Kidney (tissue), 14 donors: ENCODE measurements around the gene CCBE1. TPM values are rescaled to one million over a fixed set of nuclear protein-coding genes. Genes with fewer than 3 reads are reported as not detected.
A peak's percentile ranks its signal among the peaks of the same experiment; 100 is the strongest.

Experiments
- DNase-seq, 5 donors: peaks; one replicate each; pipeline ENCODE4 v3.0.0-alpha.2; 2013 to 2020
- FAIRE-seq: peaks from 2 replicates; lab custom pipeline; 2012; peaks lifted over from hg19 to GRCh38; lab: Jason Lieb, UNC
- H3K27ac ChIP-seq, 2 donors: one replicate each; pipeline ENCODE4 v1.7.0; 2013; ENCODE audit warnings: low read depth in 2 of 2, low read length in 2 of 2, inconsistent platforms in 1 of 2
- H3K27me3 ChIP-seq: one replicate; pipeline ENCODE4 v1.7.1; 2013; ENCODE audit warnings: low read length, inconsistent platforms; ENCODE audit not compliant: control insufficient read depth, insufficient read depth
- H3K36me3 ChIP-seq, 3 donors: one replicate each; pipeline versions ENCODE4 v1.7.0 to v1.7.1; 2013; ENCODE audit warnings: low read length in 3 of 3, control low read depth in 1 of 3, inconsistent platforms in 1 of 3; ENCODE audit not compliant: insufficient read depth in 3 of 3, control insufficient read depth in 2 of 3
- H3K4me1 ChIP-seq, 3 donors: one replicate each; pipeline versions ENCODE4 v1.7.0 to v1.7.1; 2013; ENCODE audit warnings: low read length in 3 of 3, inconsistent platforms in 1 of 3, low read depth in 1 of 3; ENCODE audit not compliant: control insufficient read depth in 2 of 3, insufficient read depth in 2 of 3
- H3K4me3 ChIP-seq, 3 donors: one replicate each; pipeline versions ENCODE4 v1.7.0 to v1.8.1; 2013; ENCODE audit warnings: low read length in 3 of 3, control low read depth in 1 of 3, inconsistent platforms in 1 of 3
- H3K9ac ChIP-seq, 3 donors: one replicate each; pipeline versions ENCODE4 v1.7.0 to v1.7.1; 2013; ENCODE audit warnings: low read length in 3 of 3, control low read depth in 1 of 3, inconsistent platforms in 1 of 3
- H3K9me3 ChIP-seq, 3 donors: one replicate each; pipeline versions ENCODE4 v1.7.0 to v1.7.1; 2013; ENCODE audit warnings: low read length in 3 of 3, control low read depth in 1 of 3, inconsistent platforms in 1 of 3; ENCODE audit not compliant: control insufficient read depth in 2 of 3, insufficient read depth in 1 of 3
- CTCF ChIP-seq: IDR thresholded peaks from 3 replicates; pipeline ENCODE4 v1.5.1; 2012; ENCODE audit warnings: mild to moderate bottlenecking, moderate library complexity, borderline replicate concordance; ENCODE audit not compliant: insufficient read depth; ENCODE audit errors: extremely low read depth
- intact Hi-C: fragments of 100-400 bp; cut with DNase I; formaldehyde crosslinking; loops from one replicate; pipeline ENCODE4 v1.11.1; 2022
- polyA plus RNA-seq: library from polyadenylated mRNA; stranded (reverse); fragments of 350-450 nt; fragmentation: Illumina TruSeq; extraction: RNeasy Lipid Tissue Mini Kit (QIAGEN cat#74804); gene quantifications from one replicate; pipeline ENCODE4 v1.2.3, GENCODE V29; 2014; ENCODE audit warnings: low read depth, low replicate concordance; ENCODE audit not compliant: insufficient read depth
- total RNA-seq: library from RNA; stranded (reverse); fragmentation: NEBNext Ultra II Directional; extraction: Animal tissue kit (Norgen Biotek cat#: 25700); gene quantifications from one replicate; pipeline ENCODE4 v1.2.1, GENCODE V29; 2021
- donor health status: control.
- donor health status: control.
- donor health status: control.
- donor health status: control.
- donor health status: control.
- donor health status: DM: yes; HTN: yes; CAD: no.
- donor health status: Normal renal cell carcinoma (clear cell type).

Gene CCBE1
- total and polyA plus RNA-seq, 2 donors from 2014 or later: 1.8 to 2.2 TPM

GRCh38 chr18:59455728-59456276, 241.4 kb downstream of the CCBE1 start:
- no peak for FAIRE-seq
- intact Hi-C loops: no loop called here
- Histone ChIP-seq H3K4me3 (no peak overlapping the region), H3K9me3 (no peaks in the 10 kb centered on the region), H3K4me1 (peaks cover 0 to 3% (median 0%) of the 10 kb centered on the region in 3 donors), H3K27ac (no peak overlapping the region), H3K27me3 (no peaks in the 10 kb centered on the region), H3K36me3 (no peaks in the 10 kb centered on the region), H3K9ac (no peak overlapping the region)
- no peak for TF ChIP-seq CTCF
- peak in 1 of 5 donors; percentile 15 for DNase-seq

GRCh38 chr18:59454909-59455727, 242.1 kb downstream of the CCBE1 start:
- no peaks in the 10 kb centered on the region for H3K27me3 ChIP-seq
- H3K36me3 ChIP-seq: no peaks in the 10 kb centered on the region
- no peak for TF ChIP-seq CTCF
- no peak overlapping the region for H3K9ac ChIP-seq
- DNase-seq (peak in 2 of 5 donors; percentile 24 to 51), FAIRE-seq (no peak)
- no peaks in the 10 kb centered on the region for H3K9me3 ChIP-seq
- intact Hi-C loops: no loop called here
- no peak overlapping the region for H3K27ac ChIP-seq
- H3K4me3 ChIP-seq: no peak overlapping the region
- H3K4me1 ChIP-seq: peaks cover 0 to under 1% (median 0%) of the 10 kb centered on the region in 3 donors

GRCh38 chr18:59453468-59453961, 243.7 kb downstream of the CCBE1 start:
- Histone ChIP-seq H3K4me1 (no peaks in the 10 kb centered on the region), H3K9ac (no peak overlapping the region), H3K36me3 (no peaks in the 10 kb centered on the region), H3K4me3 (no peak overlapping the region), H3K9me3 (no peaks in the 10 kb centered on the region), H3K27me3 (no peaks in the 10 kb centered on the region), H3K27ac (no peak overlapping the region)
- intact Hi-C loops: no loop called here
- FAIRE-seq (no peak), DNase-seq (no peak)
- no peak for TF ChIP-seq CTCF
